Ascending aorta (tissue), 2 donors: ENCODE data around the gene C1orf50. TPM values are rescaled to one million over a fixed set of nuclear protein-coding genes. Genes with fewer than 3 reads are reported as not detected.
A peak's percentile ranks its signal among the peaks of the same experiment; 100 is the strongest.

Experiments used
- DNase-seq, 2 donors: peaks; one replicate each; pipeline ENCODE4 v3.0.0-alpha.2; 2019; ENCODE audit warnings: low spot score in 2 of 2
- H3K27ac ChIP-seq, 2 donors: fragments of 200-600 bp; sonication (generic); one replicate each; pipeline ENCODE4 v1.5.1; 2016 to 2017; ENCODE audit warnings: mild to moderate bottlenecking in 1 of 2
- H3K27me3 ChIP-seq: fragments of 200-600 bp; sonication (generic); one replicate; pipeline ENCODE4 v1.5.1; 2017
- H3K36me3 ChIP-seq, 2 donors: fragments of 200-600 bp; sonication (generic); one replicate each; pipeline ENCODE4 v1.5.1; 2016
- H3K4me1 ChIP-seq, 2 donors: fragments of 200-600 bp; sonication (generic); one replicate each; pipeline ENCODE4 v1.5.1; 2016 to 2017; ENCODE audit warnings: mild to moderate bottlenecking in 1 of 2
- H3K4me3 ChIP-seq, 2 donors: fragments of 200-600 bp; sonication (generic); one replicate each; pipeline ENCODE4 v1.5.1; 2016 to 2017; ENCODE audit warnings: mild to moderate bottlenecking in 1 of 2
- H3K9me3 ChIP-seq, 2 donors: fragments of 200-600 bp; sonication (generic); one replicate each; pipeline ENCODE4 v1.5.1; 2016
- CTCF ChIP-seq, 3 experiments: fragments of 200-600 bp in 2 of 3; fragments of 450-650 bp in 1 of 3; sonication (generic) in 2 of 3; IDR thresholded peaks; one replicate each; pipeline ENCODE4 v1.5.1; 2016 to 2019; ENCODE audit warnings: antibody characterized with exemption in 3 of 3, mild to moderate bottlenecking in 1 of 3, moderate library complexity in 1 of 3
- intact Hi-C: fragments of 100-400 bp; cut with DNase I; formaldehyde crosslinking; loops from one replicate; pipeline ENCODE4 v1.15.1; 2023
- total RNA-seq: library from RNA; depleted of rRNA; stranded (reverse); fragments of >200 nt; gene quantifications from one replicate; pipeline ENCODE4 v1.1.0, GENCODE V29; 2016

C1orf50 gene
- total RNA-seq, 1 donor from 2014 or later, result 0.64 TPM

GRCh38 chr1:42758641-42759040 is 8.4 kb upstream of the C1orf50 start:
- Histone ChIP-seq H3K4me3 (no peak overlapping the region), H3K9me3 (no peaks in the 10 kb centered on the region), H3K36me3 (peaks cover 58 to 79% of the 10 kb centered on the region in 2 donors), H3K27me3 (no peaks in the 10 kb centered on the region), H3K4me1 (no peaks in the 10 kb centered on the region), H3K27ac (no peak overlapping the region)
- TF ChIP-seq CTCF (IDR thresholded peaks at IDR 0.05), result no peak
- intact Hi-C loops, result loop anchor here (5.0 kb wide), 1 partner anchor 616 kb away; no protein-coding TSS in a partner anchor
- DNase-seq, result no peak

DNA sequence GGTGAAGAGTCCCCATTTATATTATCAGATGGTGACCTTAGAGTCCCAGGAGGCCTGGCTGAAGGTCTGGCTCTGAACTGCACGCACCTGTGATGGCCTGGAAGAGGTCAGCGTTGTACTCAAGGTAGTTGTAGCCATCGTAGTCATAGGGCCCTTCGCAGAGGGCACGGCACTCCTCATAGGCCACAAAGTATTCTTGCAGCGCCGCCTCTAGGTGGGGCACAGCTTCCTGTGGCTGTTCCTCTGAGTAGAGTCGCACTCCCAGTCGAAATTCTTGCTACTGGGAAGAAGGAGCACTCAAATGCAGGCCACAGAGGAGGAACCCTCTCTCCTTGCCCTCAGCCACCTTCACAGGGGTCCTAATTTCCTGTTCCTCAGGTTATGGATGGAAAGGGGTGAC is 7.9 kb upstream of the C1orf50 start:
- Histone ChIP-seq H3K27me3 (no peaks in the 10 kb centered on the region), H3K9me3 (no peaks in the 10 kb centered on the region), H3K4me3 (no peak overlapping the region), H3K36me3 (peaks cover 53 to 75% of the 10 kb centered on the region in 2 donors), H3K4me1 (no peaks in the 10 kb centered on the region), H3K27ac (no peak overlapping the region)
- DNase-seq, result no peak
- no peak for TF ChIP-seq CTCF (IDR thresholded peaks at IDR 0.05)
- intact Hi-C loops, result loop anchor here (5.0 kb wide), 1 partner anchor 617 kb away; no protein-coding TSS in a partner anchor

DNA sequence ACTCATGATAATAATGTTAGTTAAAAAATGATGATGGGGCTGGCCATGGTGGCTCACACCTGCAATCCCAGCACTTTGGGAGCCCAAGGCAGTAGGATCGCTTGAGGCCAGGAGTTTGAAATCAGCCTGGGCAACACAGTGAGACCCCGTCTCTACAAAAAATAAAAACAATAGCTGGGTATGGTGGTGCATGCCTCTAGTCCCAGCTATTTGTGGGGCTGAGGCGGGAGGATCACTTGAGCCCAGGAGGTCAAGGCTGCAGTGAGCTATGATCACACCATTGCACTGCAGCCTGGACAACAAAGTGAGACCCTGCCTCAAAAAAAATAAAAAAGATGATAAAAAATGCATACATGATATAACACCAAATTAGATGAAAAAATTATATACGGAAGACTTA is 5.5 kb upstream of the C1orf50 start:
- Histone ChIP-seq H3K36me3 (peaks cover 31 to 51% of the 10 kb centered on the region in 2 donors), H3K27me3 (no peaks in the 10 kb centered on the region), H3K4me3 (no peak overlapping the region), H3K27ac (no peak overlapping the region), H3K4me1 (peaks cover 0 to 12% of the 10 kb centered on the region in 2 donors), H3K9me3 (no peaks in the 10 kb centered on the region)
- no peak for TF ChIP-seq CTCF (IDR thresholded peaks at IDR 0.05)
- intact Hi-C loops, result no loop called here
- DNase-seq, result no peak

DNA sequence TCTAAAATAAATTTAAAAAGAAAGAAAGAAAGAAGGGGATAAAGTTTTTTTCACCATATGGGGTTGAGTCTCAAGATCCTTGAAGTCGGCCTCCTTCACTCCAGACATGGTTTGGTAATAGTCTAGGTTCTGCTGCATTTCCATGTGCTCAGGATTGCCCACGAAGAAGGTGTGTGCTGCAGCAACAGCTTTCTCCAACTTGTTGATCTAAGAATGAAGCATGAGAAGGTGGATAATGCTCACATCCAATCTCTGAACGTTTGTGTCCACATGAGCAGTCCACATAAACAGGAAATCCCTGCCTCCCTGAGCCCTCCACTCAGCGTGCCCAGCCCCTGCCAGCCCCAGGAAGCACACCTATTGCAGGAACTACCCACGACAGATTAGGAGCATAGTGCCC is 4.8 kb upstream of the C1orf50 start:
- Histone ChIP-seq H3K4me1 (peaks cover 0 to 12% of the 10 kb centered on the region in 2 donors), H3K4me3 (no peak overlapping the region), H3K27me3 (no peaks in the 10 kb centered on the region), H3K36me3 (peaks cover 30 to 44% of the 10 kb centered on the region in 2 donors), H3K27ac (no peak overlapping the region), H3K9me3 (no peaks in the 10 kb centered on the region)
- TF ChIP-seq CTCF (IDR thresholded peaks at IDR 0.05), result no peak
- no peak for DNase-seq
- intact Hi-C loops, result no loop called here

GRCh38 chr1:42765269-42765668 is 1.8 kb upstream of the C1orf50 start:
- TF ChIP-seq CTCF (IDR thresholded peaks at IDR 0.05), result no peak
- Histone ChIP-seq H3K27ac (peak overlapping the region; percentile 84 to 90), H3K4me1 (peaks cover 0 to 19% of the 10 kb centered on the region in 2 donors), H3K36me3 (peaks cover under 1 to 14% of the 10 kb centered on the region in 2 donors), H3K27me3 (no peaks in the 10 kb centered on the region), H3K4me3 (peak overlapping the region; percentile 86 to 88), H3K9me3 (no peaks in the 10 kb centered on the region)
- no peak for DNase-seq
- intact Hi-C loops, result loop anchor here (5.0 kb wide), 4 partner anchors 157 to 433 kb away; partner anchors contain the start of genes CFAP57 and EBNA1BP2
